GM12872 (cell line): Measurements from ENCODE around the gene IL1B.

Source experiments
- TF ChIP-seq, protein P1 (sequence below): IDR thresholded peaks from 3 replicates; pipeline ENCODE4 v1.5.1; 2011; ENCODE audit warnings: low read depth, mild to moderate bottlenecking, low read length, moderate library complexity; ENCODE audit not compliant: insufficient read depth

The IL1B gene

DNA sequence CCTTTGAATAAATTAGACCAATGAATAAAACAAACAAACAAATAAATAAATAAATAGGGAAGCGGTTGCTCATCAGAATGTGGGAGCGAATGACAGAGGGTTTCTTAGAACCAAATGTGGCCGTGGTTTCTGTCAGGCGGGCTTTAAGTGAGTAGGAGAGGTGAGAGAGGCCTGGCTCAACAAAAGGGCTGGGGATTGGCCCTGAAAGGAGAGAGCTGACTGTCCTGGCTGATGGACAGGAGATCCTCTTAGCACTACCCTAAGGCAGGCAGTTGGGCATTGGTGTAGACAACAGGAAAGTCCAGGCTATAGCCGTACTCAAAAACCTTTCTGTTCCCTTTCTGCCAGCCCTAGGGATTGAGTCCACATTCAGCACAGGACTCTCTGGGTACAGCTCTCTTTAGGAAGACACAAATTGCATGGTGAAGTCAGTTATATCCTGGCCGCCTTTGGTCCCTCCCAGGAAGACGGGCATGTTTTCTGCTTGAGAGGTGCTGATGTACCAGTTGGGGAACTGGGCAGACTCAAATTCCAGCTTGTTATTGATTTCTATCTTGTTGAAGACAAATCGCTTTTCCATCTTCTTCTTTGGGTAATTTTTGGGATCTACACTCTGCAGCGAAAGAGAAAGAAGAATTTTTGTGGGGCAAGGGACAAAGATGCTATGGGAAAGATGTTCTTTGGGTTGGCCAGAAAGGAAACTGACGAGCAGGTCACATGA, 6.5 kb downstream of the IL1B start:
- TF ChIP-seq, protein P1, sequence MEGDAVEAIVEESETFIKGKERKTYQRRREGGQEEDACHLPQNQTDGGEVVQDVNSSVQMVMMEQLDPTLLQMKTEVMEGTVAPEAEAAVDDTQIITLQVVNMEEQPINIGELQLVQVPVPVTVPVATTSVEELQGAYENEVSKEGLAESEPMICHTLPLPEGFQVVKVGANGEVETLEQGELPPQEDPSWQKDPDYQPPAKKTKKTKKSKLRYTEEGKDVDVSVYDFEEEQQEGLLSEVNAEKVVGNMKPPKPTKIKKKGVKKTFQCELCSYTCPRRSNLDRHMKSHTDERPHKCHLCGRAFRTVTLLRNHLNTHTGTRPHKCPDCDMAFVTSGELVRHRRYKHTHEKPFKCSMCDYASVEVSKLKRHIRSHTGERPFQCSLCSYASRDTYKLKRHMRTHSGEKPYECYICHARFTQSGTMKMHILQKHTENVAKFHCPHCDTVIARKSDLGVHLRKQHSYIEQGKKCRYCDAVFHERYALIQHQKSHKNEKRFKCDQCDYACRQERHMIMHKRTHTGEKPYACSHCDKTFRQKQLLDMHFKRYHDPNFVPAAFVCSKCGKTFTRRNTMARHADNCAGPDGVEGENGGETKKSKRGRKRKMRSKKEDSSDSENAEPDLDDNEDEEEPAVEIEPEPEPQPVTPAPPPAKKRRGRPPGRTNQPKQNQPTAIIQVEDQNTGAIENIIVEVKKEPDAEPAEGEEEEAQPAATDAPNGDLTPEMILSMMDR, result no peak

DNA sequence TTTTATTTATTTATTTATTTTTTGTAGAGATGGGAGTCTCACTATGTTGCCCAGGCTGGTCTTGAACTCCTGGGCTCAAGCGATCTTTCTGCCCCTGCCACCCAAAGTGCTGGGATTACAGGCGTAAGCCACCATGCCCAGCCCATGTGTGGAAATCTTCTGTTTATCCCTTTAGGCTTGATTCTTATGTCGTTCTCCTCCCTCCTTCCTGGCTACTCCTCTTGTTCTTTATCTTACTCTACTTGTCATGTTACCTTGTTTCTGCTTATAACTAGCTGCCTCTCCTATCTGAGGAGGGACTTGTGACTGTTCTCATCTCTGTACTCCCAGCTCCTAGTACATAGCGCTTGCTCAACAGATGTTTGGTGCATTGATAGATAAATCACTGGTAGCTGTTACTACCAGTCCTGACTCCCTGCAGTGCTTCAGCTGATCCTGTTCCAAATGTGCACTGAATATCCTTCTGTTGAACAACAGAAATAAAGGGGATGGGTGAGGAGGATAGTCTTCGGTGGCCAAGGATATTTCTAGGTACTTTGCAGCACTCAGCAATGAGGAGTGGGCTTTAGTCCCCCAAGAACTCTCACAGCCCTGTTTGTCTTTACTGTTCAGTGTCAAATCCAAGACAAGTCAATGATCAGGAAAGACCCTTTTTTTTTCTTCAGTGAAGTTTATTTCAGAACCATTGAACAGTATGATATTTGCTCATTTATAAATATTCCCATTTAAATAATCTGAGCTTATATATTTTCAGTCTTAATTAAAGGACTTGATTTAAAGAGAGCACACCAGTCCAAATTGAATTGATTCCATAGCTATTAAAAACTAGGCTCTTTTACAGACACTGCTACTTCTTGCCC, 7.2 kb downstream of the IL1B start:
- TF ChIP-seq, protein P1, result no peak

DNA sequence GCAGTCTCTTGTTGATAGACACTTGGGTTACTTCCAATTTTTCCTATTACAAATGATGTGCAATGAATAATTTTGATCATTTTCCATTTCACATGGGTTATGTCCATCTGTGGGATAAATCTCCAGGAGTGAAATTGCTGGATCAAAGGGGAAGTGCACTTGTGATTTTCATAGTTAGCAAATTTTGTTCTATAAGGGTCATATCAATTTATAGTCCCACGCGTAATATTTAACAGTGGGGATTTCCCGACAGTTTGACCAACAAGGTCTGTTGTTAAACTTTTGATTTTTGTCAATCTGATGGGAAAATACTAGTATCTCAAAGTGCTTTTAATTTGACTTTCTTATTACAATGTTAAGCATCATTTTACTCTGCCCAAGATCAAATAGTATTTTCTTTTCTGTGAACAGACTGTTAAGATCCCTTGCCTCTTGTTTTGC, 8.3 kb downstream of the IL1B start:
- TF ChIP-seq, protein P1, result no peak

DNA sequence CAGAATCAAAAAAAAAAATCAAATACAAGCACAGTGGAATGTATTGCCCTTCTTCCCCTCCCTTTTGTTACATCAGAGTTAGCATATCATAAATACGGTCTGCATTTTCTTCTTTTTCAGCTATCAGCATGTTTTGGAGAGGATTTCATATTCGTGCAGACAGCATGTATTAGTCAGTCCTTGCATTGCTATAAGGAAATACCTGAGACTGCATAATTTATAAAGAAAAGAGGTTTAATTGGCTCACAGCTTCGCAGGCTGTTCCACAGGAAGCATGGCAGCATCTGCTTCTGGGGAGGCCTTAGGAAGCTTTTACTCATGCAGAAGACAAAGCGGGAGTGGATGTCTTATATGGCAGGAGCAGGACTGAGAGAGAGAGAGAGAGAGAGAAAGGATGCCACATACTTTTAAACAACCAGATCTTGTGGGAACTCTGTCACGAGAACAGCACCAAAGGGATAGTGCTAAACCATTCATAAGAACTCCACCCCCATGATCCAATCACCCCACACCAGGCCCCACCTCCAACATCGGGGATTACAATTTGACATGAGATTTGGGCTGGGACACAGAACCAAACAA, 8.9 kb downstream of the IL1B start:
- TF ChIP-seq, protein P1, result no peak

DNA sequence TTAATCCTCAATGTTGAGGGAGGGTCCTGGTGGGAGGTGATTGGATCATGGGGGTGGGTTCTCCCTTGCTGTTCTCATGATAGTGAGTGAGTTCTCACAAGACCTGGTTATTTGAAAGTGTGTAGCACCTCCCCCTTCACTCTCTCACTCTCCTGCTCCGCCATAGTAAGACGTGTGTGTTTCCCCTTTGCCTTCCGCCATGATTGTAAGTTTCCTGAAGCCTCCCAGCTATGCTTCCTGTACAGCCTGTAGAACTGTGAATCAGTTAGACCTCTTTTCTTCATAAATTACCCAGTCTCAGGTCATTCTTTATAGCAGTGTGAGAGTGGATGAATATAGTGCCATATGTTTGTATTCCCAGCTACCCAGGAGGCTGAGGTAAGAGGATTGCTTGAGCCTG, 9.6 kb downstream of the IL1B start:
- TF ChIP-seq, protein P1, result no peak

DNA sequence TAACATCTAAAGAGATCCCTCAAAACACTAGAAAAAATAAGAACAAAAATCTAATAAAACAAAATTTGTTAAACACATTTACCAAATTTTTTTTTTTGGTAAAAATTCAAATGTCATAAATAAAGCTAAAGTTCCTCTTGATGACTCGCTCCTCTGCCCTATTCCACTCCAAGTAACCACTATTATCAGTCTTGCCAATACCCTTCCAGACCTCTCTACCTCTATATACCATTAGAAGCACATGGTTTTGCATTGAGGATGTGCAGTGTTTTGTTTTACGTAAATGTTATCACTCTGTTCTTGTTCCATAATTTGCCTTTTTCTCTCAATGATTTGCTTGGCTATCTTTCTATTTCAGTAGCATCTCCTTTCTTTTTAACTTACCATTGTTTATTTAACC, 10.9 kb downstream of the IL1B start:
- TF ChIP-seq, protein P1, result no peak

DNA sequence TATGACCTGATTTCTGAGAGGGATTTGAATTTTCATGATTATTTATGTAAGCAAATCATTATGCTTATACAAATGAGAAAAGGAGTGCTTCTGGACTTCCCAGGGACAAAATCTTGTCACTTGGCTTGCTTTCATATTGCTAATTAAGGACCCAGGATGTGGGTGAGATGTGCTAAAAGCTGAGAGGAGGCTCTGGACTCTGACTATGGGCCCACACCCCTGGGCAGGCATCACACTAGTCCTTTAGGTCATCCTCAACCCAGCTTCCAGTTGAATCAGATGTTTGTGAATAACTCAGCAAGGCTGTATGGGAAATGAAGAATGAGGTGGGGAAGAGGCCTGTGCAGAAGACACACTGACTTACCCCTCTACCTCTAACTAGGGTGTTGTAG, 11.9 kb downstream of the IL1B start:
- TF ChIP-seq, protein P1, result no peak
